ENCODE data around the gene ADGRV1. TPM values are rescaled to one million over a fixed set of nuclear protein-coding genes. Genes with fewer than 3 reads are reported as not detected.

The ADGRV1 gene
- total and polyA plus RNA-seq, 9 of the 15 experiments (the other 6 are each of a cell fraction or from before 2014, with no cell fraction given): 21.7 to 156 (median 58.2) TPM

DNA sequence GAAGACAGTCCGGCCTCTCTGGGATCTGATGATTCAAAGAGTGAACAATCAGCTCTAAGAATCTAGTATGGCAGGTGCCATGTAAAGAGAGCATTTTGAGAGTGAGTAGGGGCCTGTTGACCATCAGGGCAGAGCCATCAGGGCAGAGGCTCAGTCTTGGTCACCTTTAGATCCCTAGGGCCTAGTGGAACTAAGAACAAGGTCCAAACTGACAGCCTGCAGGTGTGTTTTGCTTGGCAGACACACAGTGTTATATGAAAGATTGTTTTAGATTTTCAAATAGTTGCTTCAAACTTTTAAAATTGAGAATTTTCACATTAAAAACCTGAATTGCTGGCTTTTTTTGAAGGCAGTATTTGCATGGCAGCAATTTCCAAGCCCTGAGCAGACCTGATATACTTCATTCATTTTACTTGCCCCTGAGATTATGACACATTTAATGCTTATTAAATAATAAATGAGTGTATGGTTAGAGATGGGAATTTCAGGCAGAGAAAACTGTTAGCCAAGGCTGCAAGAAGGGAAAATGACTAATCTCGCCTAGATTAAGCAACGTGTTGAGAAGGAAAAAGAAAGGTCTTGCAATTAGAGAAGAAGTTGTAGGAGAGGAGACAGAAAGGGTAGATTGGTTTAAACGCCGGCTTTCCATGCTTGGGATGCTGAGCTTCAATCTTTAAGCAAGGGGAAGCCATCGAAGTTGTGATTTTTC, 544.9 kb downstream of the ADGRV1 start:
- CTCF ChIA-PET (ENCODE audit: low intra/inter-chr PET ratio): interaction anchor here (2.9 to 6.5 kb wide), 2 partner anchors 282 to 316 kb away, joined by 23 to 104 read pairs; partner anchors contain the start of gene ARRDC3
- DNase-seq (ENCODE audit: extremely low read depth in 1 of 4, low spot score in 3 of 4) (no peak), ATAC-seq (no peak), FAIRE-seq (no peak)
- Histone ChIP-seq H3K9me3 (replicated peaks; ENCODE audit: control insufficient read depth, insufficient read depth, low read depth, low read length) (no peaks in the 10 kb centered on the region), H2AFZ (ENCODE audit: low read depth, low read length) (no peak overlapping the region), H3K4me3 (no peak overlapping the region), H3K4me2 (ENCODE audit: insufficient read depth, low read length) (no peak overlapping the region), H3K27me3 (ENCODE audit: control insufficient read depth in 2 of 2, insufficient read depth in 2 of 2, low read length in 2 of 2) (no peaks in the 10 kb centered on the region), H3K79me2 (ENCODE audit: control insufficient read depth, insufficient read depth, low read length) (no peaks in the 10 kb centered on the region), H3K36me3 (ENCODE audit: control insufficient read depth, insufficient read depth, low read length) (peaks cover 36% of the 10 kb centered on the region; the same call in 2 of the 3 replicates), H3K9me1 (ENCODE audit: control insufficient read depth, insufficient read depth, low read length) (no peaks in the 10 kb centered on the region), H3K4me1 (replicated peaks in 1 of 2; ENCODE audit: control insufficient read depth in 2 of 2, insufficient read depth in 2 of 2, low read length in 2 of 2) (no peaks in the 10 kb centered on the region), H3K27ac (ENCODE audit: extremely low read depth, low read depth, low read length) (no peak overlapping the region), H4K20me1 (replicated peaks; ENCODE audit: control insufficient read depth, insufficient read depth, low read length) (no peaks in the 10 kb centered on the region), H3K9ac (ENCODE audit: insufficient read depth in 1 of 2, low read depth in 2 of 2, low read length in 2 of 2) (no peak overlapping the region)
- POLR2A ChIA-PET: no interaction called here
- in situ Hi-C loops (cut with MboI) (loop anchor here (10.0 kb wide), 1 partner anchor 281 kb away; the partner anchor contains the start of gene ARRDC3), intact Hi-C loops (cut with micrococcal nuclease) (loop anchor here (2.0 to 5.0 kb wide), 3 partner anchors 79 to 236 kb away; no protein-coding TSS in a partner anchor)
- 84% methylated on average over 6 of the region's 6 CpGs for WGBS (ENCODE audit: insufficient coverage, low coverage, missing lambda C conversion rate)
- BruUV-seq (replicated peaks): no TSS peak
- TF ChIP-seq, protein P1, sequence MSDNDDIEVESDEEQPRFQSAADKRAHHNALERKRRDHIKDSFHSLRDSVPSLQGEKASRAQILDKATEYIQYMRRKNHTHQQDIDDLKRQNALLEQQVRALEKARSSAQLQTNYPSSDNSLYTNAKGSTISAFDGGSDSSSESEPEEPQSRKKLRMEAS (CRISPR knock-in tag; IDR thresholded peaks at IDR 0.05): no peak
- no peak for TF ChIP-seq BCOR (IDR thresholded peaks at IDR 0.05)
- TF ChIP-seq, protein P2, sequence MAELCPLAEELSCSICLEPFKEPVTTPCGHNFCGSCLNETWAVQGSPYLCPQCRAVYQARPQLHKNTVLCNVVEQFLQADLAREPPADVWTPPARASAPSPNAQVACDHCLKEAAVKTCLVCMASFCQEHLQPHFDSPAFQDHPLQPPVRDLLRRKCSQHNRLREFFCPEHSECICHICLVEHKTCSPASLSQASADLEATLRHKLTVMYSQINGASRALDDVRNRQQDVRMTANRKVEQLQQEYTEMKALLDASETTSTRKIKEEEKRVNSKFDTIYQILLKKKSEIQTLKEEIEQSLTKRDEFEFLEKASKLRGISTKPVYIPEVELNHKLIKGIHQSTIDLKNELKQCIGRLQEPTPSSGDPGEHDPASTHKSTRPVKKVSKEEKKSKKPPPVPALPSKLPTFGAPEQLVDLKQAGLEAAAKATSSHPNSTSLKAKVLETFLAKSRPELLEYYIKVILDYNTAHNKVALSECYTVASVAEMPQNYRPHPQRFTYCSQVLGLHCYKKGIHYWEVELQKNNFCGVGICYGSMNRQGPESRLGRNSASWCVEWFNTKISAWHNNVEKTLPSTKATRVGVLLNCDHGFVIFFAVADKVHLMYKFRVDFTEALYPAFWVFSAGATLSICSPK (IDR thresholded peaks at IDR 0.05; ENCODE audit: borderline replicate concordance): no peak
- no peak for TF ChIP-seq SUPT5H (IDR thresholded peaks at IDR 0.05)
- TF ChIP-seq SP1 (CRISPR knock-in tag; IDR thresholded peaks at IDR 0.05): no peak
- no peak for TF ChIP-seq ZBTB7A (IDR thresholded peaks at IDR 0.05; ENCODE audit: borderline replicate concordance, control insufficient read depth, low read depth, low read length)
- no peak for TF ChIP-seq HNRNPUL1 (IDR thresholded peaks at IDR 0.05; ENCODE audit: low read length)
- no peak for TF ChIP-seq SP2 (IDR thresholded peaks at IDR 0.05; ENCODE audit: extremely low read depth, low read depth, low read length, poor library complexity, severe bottlenecking)
- TF ChIP-seq GTF2A2 (tag; IDR thresholded peaks at IDR 0.05): no peak
- no peak for TF ChIP-seq RFX7 (CRISPR knock-in tag; IDR thresholded peaks at IDR 0.05)
- TF ChIP-seq, protein P3, sequence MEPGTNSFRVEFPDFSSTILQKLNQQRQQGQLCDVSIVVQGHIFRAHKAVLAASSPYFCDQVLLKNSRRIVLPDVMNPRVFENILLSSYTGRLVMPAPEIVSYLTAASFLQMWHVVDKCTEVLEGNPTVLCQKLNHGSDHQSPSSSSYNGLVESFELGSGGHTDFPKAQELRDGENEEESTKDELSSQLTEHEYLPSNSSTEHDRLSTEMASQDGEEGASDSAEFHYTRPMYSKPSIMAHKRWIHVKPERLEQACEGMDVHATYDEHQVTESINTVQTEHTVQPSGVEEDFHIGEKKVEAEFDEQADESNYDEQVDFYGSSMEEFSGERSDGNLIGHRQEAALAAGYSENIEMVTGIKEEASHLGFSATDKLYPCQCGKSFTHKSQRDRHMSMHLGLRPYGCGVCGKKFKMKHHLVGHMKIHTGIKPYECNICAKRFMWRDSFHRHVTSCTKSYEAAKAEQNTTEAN (CRISPR knock-in tag; IDR thresholded peaks at IDR 0.05): no peak
- TF ChIP-seq, protein P4, sequence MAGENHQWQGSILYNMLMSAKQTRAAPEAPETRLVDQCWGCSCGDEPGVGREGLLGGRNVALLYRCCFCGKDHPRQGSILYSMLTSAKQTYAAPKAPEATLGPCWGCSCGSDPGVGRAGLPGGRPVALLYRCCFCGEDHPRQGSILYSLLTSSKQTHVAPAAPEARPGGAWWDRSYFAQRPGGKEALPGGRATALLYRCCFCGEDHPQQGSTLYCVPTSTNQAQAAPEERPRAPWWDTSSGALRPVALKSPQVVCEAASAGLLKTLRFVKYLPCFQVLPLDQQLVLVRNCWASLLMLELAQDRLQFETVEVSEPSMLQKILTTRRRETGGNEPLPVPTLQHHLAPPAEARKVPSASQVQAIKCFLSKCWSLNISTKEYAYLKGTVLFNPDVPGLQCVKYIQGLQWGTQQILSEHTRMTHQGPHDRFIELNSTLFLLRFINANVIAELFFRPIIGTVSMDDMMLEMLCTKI (IDR thresholded peaks at IDR 0.05; ENCODE audit: partially characterized antibody): no peak
- no peak for TF ChIP-seq SIRT6 (IDR thresholded peaks at IDR 0.05; ENCODE audit: low read depth, low read length)
- TF ChIP-seq ZBTB17 (CRISPR knock-in tag; IDR thresholded peaks at IDR 0.05): no peak
- TF ChIP-seq, protein P5, sequence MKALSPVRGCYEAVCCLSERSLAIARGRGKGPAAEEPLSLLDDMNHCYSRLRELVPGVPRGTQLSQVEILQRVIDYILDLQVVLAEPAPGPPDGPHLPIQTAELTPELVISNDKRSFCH (CRISPR knock-in tag; IDR thresholded peaks at IDR 0.05): no peak
- TF ChIP-seq, protein P5 (tag; IDR thresholded peaks at IDR 0.05): no peak
- no peak for TF ChIP-seq CAMTA2 (CRISPR knock-in tag; conservative IDR thresholded peaks at IDR 0.05)
- no peak for TF ChIP-seq ZNF408 (CRISPR knock-in tag; IDR thresholded peaks at IDR 0.05; ENCODE audit: low read depth)

Data from K562 (cell line).